ENCODE measurements around the gene ARL14EP.

DNA sequence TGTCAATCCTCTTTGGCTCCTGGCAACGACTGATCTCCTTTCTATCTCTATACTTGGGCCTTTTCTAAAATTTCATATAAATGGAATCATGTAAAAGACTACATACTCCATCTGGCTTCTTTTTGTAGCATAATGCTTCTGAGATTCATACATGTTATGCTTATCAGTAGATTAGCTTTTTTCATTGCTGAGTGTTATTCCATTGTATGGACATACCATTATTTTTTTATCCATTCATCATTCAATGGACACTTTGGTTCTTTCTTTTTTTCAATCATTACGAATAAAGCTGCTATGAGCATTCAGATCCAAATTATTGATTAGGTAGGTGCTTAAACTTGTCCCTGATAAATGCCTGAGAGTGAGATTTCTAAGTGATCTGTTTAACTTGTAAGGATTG is 11.7 kb upstream of the ARL14EP start:
- TF ChIP-seq ZNF219 (CRISPR knock-in tag; IDR thresholded peaks at IDR 0.05; ENCODE audit: borderline replicate concordance), result no peak
- TF ChIP-seq, protein P1, sequence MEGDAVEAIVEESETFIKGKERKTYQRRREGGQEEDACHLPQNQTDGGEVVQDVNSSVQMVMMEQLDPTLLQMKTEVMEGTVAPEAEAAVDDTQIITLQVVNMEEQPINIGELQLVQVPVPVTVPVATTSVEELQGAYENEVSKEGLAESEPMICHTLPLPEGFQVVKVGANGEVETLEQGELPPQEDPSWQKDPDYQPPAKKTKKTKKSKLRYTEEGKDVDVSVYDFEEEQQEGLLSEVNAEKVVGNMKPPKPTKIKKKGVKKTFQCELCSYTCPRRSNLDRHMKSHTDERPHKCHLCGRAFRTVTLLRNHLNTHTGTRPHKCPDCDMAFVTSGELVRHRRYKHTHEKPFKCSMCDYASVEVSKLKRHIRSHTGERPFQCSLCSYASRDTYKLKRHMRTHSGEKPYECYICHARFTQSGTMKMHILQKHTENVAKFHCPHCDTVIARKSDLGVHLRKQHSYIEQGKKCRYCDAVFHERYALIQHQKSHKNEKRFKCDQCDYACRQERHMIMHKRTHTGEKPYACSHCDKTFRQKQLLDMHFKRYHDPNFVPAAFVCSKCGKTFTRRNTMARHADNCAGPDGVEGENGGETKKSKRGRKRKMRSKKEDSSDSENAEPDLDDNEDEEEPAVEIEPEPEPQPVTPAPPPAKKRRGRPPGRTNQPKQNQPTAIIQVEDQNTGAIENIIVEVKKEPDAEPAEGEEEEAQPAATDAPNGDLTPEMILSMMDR (IDR thresholded peaks at IDR 0.05), result no peak
- TF ChIP-seq, protein P2, sequence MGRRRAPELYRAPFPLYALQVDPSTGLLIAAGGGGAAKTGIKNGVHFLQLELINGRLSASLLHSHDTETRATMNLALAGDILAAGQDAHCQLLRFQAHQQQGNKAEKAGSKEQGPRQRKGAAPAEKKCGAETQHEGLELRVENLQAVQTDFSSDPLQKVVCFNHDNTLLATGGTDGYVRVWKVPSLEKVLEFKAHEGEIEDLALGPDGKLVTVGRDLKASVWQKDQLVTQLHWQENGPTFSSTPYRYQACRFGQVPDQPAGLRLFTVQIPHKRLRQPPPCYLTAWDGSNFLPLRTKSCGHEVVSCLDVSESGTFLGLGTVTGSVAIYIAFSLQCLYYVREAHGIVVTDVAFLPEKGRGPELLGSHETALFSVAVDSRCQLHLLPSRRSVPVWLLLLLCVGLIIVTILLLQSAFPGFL (CRISPR knock-in tag; IDR thresholded peaks at IDR 0.05; ENCODE audit: borderline replicate concordance), result no peak
- no peak for TF ChIP-seq TCF7 (CRISPR knock-in tag; IDR thresholded peaks at IDR 0.05; ENCODE audit: low read depth)
- TF ChIP-seq, protein P3, sequence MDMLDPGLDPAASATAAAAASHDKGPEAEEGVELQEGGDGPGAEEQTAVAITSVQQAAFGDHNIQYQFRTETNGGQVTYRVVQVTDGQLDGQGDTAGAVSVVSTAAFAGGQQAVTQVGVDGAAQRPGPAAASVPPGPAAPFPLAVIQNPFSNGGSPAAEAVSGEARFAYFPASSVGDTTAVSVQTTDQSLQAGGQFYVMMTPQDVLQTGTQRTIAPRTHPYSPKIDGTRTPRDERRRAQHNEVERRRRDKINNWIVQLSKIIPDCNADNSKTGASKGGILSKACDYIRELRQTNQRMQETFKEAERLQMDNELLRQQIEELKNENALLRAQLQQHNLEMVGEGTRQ (CRISPR knock-in tag; IDR thresholded peaks at IDR 0.05), result no peak
- TF ChIP-seq, protein P4, sequence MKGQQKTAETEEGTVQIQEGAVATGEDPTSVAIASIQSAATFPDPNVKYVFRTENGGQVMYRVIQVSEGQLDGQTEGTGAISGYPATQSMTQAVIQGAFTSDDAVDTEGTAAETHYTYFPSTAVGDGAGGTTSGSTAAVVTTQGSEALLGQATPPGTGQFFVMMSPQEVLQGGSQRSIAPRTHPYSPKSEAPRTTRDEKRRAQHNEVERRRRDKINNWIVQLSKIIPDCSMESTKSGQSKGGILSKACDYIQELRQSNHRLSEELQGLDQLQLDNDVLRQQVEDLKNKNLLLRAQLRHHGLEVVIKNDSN (CRISPR knock-in tag; IDR thresholded peaks at IDR 0.05), result no peak
- TF ChIP-seq SMAD4 (CRISPR knock-in tag; IDR thresholded peaks at IDR 0.05), result no peak
- TF ChIP-seq, protein P5, sequence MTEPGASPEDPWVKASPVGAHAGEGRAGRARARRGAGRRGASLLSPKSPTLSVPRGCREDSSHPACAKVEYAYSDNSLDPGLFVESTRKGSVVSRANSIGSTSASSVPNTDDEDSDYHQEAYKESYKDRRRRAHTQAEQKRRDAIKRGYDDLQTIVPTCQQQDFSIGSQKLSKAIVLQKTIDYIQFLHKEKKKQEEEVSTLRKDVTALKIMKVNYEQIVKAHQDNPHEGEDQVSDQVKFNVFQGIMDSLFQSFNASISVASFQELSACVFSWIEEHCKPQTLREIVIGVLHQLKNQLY (CRISPR knock-in tag; IDR thresholded peaks at IDR 0.05), result no peak
- no peak for TF ChIP-seq FOXP1 (CRISPR knock-in tag; IDR thresholded peaks at IDR 0.05; ENCODE audit: borderline replicate concordance)
- TF ChIP-seq SOX15 (CRISPR knock-in tag; IDR thresholded peaks at IDR 0.05), result no peak
- no peak for TF ChIP-seq TEAD4 (CRISPR knock-in tag; IDR thresholded peaks at IDR 0.05)
- TF ChIP-seq, protein P6, sequence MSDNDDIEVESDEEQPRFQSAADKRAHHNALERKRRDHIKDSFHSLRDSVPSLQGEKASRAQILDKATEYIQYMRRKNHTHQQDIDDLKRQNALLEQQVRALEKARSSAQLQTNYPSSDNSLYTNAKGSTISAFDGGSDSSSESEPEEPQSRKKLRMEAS (CRISPR knock-in tag; IDR thresholded peaks at IDR 0.05), result no peak
- no peak for TF ChIP-seq ZNF263 (CRISPR knock-in tag; IDR thresholded peaks at IDR 0.05; ENCODE audit: low read depth)
- TF ChIP-seq ZNF416 (CRISPR knock-in tag; IDR thresholded peaks at IDR 0.05), result no peak

Data from WTC11 (cell line).